Adrenal gland (tissue), 12 donors: ENCODE data around the gene LMNB1. TPM values are rescaled to one million over a fixed set of nuclear protein-coding genes. Genes with fewer than 3 reads are reported as not detected.

Experiments used
- DNase-seq, 7 donors: peaks; one replicate each; pipeline ENCODE4 v3.0.0-alpha.2; 2019 to 2020
- H3K27ac ChIP-seq, 5 donors: fragments of 200-600 bp; sonication (generic) in 4 of 5; 1 replicate in 3 of 5; 2 replicates in 2 of 5; pipeline versions ENCODE4 v1.5.1 to v1.8.0; 2016 to 2020; ENCODE audit warnings: mild to moderate bottlenecking in 1 of 5
- H3K27me3 ChIP-seq: fragments of 200-600 bp; 2 replicates; pipeline ENCODE4 v1.8.0; 2021
- H3K36me3 ChIP-seq, 2 donors: fragments of 200-600 bp; replicated peaks in 1 of 2; 1 replicate in 1 of 2; 2 replicates in 1 of 2; pipeline versions ENCODE4 v1.5.1 to v1.8.0; 2018 to 2022
- H3K4me1 ChIP-seq, 2 donors: fragments of 200-600 bp; replicated peaks in 1 of 2; 1 replicate in 1 of 2; 2 replicates in 1 of 2; pipeline versions ENCODE4 v1.5.1 to v1.8.0; 2018 to 2021
- H3K4me3 ChIP-seq, 4 donors: fragments of 200-600 bp; sonication (generic) in 3 of 4; one replicate each; pipeline ENCODE4 v1.5.1; 2016 to 2018
- H3K9me3 ChIP-seq, 3 donors: fragments of 200-600 bp; sonication (generic) in 1 of 3; replicated peaks in 1 of 3; 1 replicate in 2 of 3; 2 replicates in 1 of 3; pipeline versions ENCODE4 v1.5.1 to v1.8.0; 2016 to 2021
- POLR2A ChIP-seq, 2 donors: fragments of 450-650 bp; IDR thresholded peaks; one replicate each; pipeline ENCODE4 v1.6.1; 2017; ENCODE audit warnings: antibody characterized with exemption in 2 of 2, mild to moderate bottlenecking in 2 of 2, moderate library complexity in 1 of 2
- WGBS, 4 donors: extraction: QIAGEN DNeasy Blood & Tissue Kit in 2 of 4; methylation state at CpG; one replicate each; pipeline versions ENCODE4 v1.1.5 to v1.1.7; 2013 to 2017; 5-methylcytosine and 5-hydroxymethylcytosine counted together
- intact Hi-C, 2 donors: fragments of 100-400 bp; cut with DNase I; formaldehyde crosslinking; loops; one replicate each; pipeline versions ENCODE4 v1.14.1 to v1.15.0; 2022 to 2023
- polyA plus RNA-seq, 3 donors: library from polyadenylated mRNA; stranded (reverse); fragments of 200-250 nt in 2 of 3; fragments of 350-450 nt in 1 of 3; fragmentation: Illumina TruSeq in 1 of 3; extraction: RNeasy Lipid Tissue Mini Kit (QIAGEN cat#74804) in 1 of 3; gene quantifications; one replicate each; pipeline ENCODE4 v1.2.3, GENCODE V29; 2013 to 2014
- total RNA-seq, 9 donors: library from RNA; depleted of rRNA in 4 of 9; stranded (reverse); fragments of >200 nt in 4 of 9; fragments of 120-200 nt in 1 of 9; fragmentation: NEBNext Ultra II Directional in 1 of 9; extraction: Animal tissue kit (Norgen Biotek cat#: 25700) in 1 of 9; gene quantifications; one replicate each; pipeline versions ENCODE4 v1.1.0 to v1.2.4, GENCODE V29; 2013 to 2023
- TF ChIP-seq, protein P1 (sequence below), 6 experiments: fragments of 450-650 bp in 4 of 6; fragments of 200-600 bp in 2 of 6; sonication (generic) in 1 of 6; IDR thresholded peaks; 1 replicate in 5 of 6; 2 replicates in 1 of 6; pipeline versions ENCODE4 v1.5.1 to v1.8.0; 2016 to 2021; ENCODE audit warnings: antibody characterized with exemption in 6 of 6, mild to moderate bottlenecking in 2 of 6, moderate library complexity in 1 of 6
- donor health status: healthy with polysubstance abuse.
- donor health status: Bipolar disorder and iron deficiency.
- donor health status: DM: yes; HTN: yes; CAD: no.
- donor health status: DM: no; HTN: no; CAD: no.
- donor health status: DM: no; HTN: no; CAD: no.
- donor health status: DM: yes; HTN: yes; CAD: no.

LMNB1 gene
- total and polyA plus RNA-seq, 12 donors = 0.97 to 25.0 (median 5.7) TPM

DNA sequence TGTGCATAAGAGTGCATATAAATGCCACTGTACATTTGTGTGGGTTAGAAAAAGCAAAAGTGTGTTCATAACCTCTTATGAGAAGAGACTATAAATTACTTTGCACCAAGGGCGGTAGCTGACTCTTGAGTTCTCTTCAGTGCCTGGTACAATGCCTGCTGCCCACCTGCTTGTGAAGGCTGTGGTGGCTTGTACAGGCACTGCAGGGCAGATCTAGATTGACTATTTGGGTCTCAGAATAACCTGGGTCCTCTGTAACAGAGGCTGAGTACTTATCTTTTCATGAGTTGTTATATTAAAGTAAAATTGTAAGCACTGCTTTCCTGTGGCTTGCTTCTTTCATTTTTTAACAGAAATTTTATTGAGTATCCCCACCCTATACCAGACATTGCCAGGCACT is 22.8 kb downstream of the LMNB1 start:
- no peaks in the 10 kb centered on the region for H3K9me3 ChIP-seq
- no peaks in the 10 kb centered on the region for H3K27me3 ChIP-seq
- no peak overlapping the region for H3K4me3 ChIP-seq
- 71 to 100% (median 96%) methylated on average over 1 of the region's 1 CpG for WGBS, 4 donors
- no peaks in the 10 kb centered on the region for H3K36me3 ChIP-seq
- TF ChIP-seq, protein P1, sequence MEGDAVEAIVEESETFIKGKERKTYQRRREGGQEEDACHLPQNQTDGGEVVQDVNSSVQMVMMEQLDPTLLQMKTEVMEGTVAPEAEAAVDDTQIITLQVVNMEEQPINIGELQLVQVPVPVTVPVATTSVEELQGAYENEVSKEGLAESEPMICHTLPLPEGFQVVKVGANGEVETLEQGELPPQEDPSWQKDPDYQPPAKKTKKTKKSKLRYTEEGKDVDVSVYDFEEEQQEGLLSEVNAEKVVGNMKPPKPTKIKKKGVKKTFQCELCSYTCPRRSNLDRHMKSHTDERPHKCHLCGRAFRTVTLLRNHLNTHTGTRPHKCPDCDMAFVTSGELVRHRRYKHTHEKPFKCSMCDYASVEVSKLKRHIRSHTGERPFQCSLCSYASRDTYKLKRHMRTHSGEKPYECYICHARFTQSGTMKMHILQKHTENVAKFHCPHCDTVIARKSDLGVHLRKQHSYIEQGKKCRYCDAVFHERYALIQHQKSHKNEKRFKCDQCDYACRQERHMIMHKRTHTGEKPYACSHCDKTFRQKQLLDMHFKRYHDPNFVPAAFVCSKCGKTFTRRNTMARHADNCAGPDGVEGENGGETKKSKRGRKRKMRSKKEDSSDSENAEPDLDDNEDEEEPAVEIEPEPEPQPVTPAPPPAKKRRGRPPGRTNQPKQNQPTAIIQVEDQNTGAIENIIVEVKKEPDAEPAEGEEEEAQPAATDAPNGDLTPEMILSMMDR (IDR thresholded peaks at IDR 0.05) = no peak
- TF ChIP-seq POLR2A (IDR thresholded peaks at IDR 0.05) = no peak
- no peak for DNase-seq
- intact Hi-C loops = no loop called here
- no peaks in the 10 kb centered on the region for H3K4me1 ChIP-seq
- no peak overlapping the region for H3K27ac ChIP-seq

DNA sequence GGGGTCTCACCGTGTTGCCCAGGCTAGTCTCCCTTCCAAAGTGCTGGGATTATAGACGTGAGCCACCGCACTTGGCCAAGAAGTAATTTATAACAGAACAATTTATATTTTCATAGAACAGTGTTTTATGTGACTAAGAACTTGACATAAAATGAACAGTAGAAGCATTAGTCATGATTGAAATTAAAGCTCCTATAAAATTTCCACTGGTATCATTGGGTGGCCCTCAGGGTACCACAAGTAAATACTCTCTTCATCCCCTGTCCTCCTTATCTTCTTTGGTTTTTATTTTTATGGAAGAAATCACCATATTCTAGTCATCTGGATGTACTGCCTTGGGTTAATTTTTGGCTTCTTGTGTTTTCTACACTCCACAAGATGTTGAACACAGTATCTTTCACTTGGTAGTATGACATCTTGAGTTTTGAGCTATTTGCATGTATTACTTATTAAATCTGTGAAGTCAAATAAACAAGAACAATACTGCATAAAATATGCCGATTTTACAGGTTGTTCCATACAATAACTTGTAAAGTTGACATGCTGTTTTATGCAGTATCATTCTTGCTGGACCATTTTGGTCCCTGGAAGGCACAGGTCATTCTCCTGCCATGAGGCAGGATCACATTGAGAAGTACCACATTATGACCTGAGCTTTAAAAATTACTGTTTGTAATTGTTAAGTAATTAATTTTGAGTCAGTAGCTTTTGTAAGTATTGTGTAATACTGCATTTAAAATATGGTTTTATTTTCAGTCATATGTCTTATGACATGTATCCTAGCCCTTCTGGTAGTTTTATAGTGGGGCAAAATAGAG is 24.4 kb downstream of the LMNB1 start:
- TF ChIP-seq, protein P1 (IDR thresholded peaks at IDR 0.05) = no peak
- TF ChIP-seq POLR2A (IDR thresholded peaks at IDR 0.05) = no peak
- intact Hi-C loops = no loop called here
- H3K27me3 ChIP-seq = no peaks in the 10 kb centered on the region

DNA sequence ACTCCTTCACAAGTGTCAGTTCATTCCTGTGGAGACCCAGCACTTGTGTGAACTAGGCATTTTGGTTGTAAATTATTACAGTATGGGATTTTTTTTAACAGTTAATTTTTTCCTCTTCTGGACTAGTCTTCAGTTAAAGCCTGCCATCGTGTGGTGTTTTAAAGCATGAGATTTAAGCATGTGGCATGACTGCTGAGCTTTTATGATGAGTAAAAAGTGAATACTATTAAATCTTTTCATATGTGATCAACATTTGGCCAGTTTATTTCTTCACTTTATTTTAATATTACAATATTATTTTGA is 25.0 kb downstream of the LMNB1 start:
- H3K27me3 ChIP-seq = no peaks in the 10 kb centered on the region
- H3K4me1 ChIP-seq = no peaks in the 10 kb centered on the region
- H3K36me3 ChIP-seq = no peaks in the 10 kb centered on the region
- DNase-seq = no peak
- no peak for TF ChIP-seq POLR2A (IDR thresholded peaks at IDR 0.05)
- TF ChIP-seq, protein P1 (IDR thresholded peaks at IDR 0.05) = peak in 4 of 6 experiments; percentile 30 to 43 (median 39)
- no peak overlapping the region for H3K4me3 ChIP-seq
- intact Hi-C loops = no loop called here
- no peak overlapping the region for H3K27ac ChIP-seq
- WGBS, 4 donors = 16 to 26% (median 18%) methylated on average over 1 of the region's 1 CpG
- no peaks in the 10 kb centered on the region for H3K9me3 ChIP-seq

More for the DNA sequence above, 24.4 kb downstream of the LMNB1 start:
- Histone ChIP-seq H3K4me3 (no peak overlapping the region), H3K4me1 (no peaks in the 10 kb centered on the region), H3K9me3 (no peaks in the 10 kb centered on the region), H3K36me3 (no peaks in the 10 kb centered on the region), H3K27ac (no peak overlapping the region)
- no peak for DNase-seq
- 90 to 98% (median 91%) methylated on average over 4 of the region's 4 CpGs for WGBS, 4 donors

- Histone ChIP-seq H3K27ac (no peak overlapping the region), H3K27me3 (no peaks in the 10 kb centered on the region), H3K36me3 (no peaks in the 10 kb centered on the region), H3K4me3 (no peak overlapping the region), H3K9me3 (no peaks in the 10 kb centered on the region), H3K4me1 (no peaks in the 10 kb centered on the region)
- no peak for TF ChIP-seq POLR2A (IDR thresholded peaks at IDR 0.05)
- TF ChIP-seq, protein P1 (IDR thresholded peaks at IDR 0.05) = no peak
- no peak for DNase-seq
- WGBS, 4 donors = 26 to 42% (median 38%) methylated on average over 2 of the region's 2 CpGs
- intact Hi-C loops = no loop called here
Observed at GRCh38 chr5:126805063-126805462, 28.1 kb downstream of the LMNB1 start.
